CD4-positive, alpha-beta T cell treated with Interleukin-21 for 1 hour (primary cell): ENCODE results near the gene WDR20.
"Not testable (repeated sequence)": the region's sequence is repeated elsewhere in the genome, so short reads cannot be mapped to it uniquely, and the experiment has no call there.

Experiments used
- DNase-seq: peaks from one replicate; pipeline ENCODE4 v3.0.0-alpha.2; 2020

Gene WDR20

GRCh38 chr14:102172721-102173120 lies 33.0 kb downstream of the WDR20 start:
- not testable (repeated sequence) for DNase-seq

- no peak for DNase-seq
These were observed 37.5 kb downstream of the WDR20 start for GRCh38 chr14:102177161-102177560.

- no peak for DNase-seq
These were observed 39.1 kb downstream of the WDR20 start for GRCh38 chr14:102178806-102179205.

- no peak for DNase-seq
These were observed 40.7 kb downstream of the WDR20 start for GRCh38 chr14:102180248-102180998.

- DNase-seq, result no peak
These were observed 41.5 kb downstream of the WDR20 start for GRCh38 chr14:102181187-102181586.

GRCh38 chr14:102182190-102182589 lies 42.5 kb downstream of the WDR20 start:
- no peak for DNase-seq

GRCh38 chr14:102182936-102183619 lies 43.4 kb downstream of the WDR20 start:
- no peak for DNase-seq

GRCh38 chr14:102183886-102184285 lies 44.2 kb downstream of the WDR20 start:
- DNase-seq, result no peak

GRCh38 chr14:102184316-102185035 lies 44.8 kb downstream of the WDR20 start:
- no peak for DNase-seq

GRCh38 chr14:102185360-102185759 lies 45.7 kb downstream of the WDR20 start:
- no peak for DNase-seq

- DNase-seq, result no peak
These were observed 47.3 kb downstream of the WDR20 start for GRCh38 chr14:102187044-102187443.

GRCh38 chr14:102187568-102188001 lies 47.9 kb downstream of the WDR20 start:
- DNase-seq, result no peak

- no peak for DNase-seq
These were observed 48.5 kb downstream of the WDR20 start for GRCh38 chr14:102188187-102188586.

- DNase-seq, result no peak
These were observed 50.2 kb downstream of the WDR20 start for GRCh38 chr14:102189874-102190273.

GRCh38 chr14:102192840-102193502 lies 53.3 kb downstream of the WDR20 start:
- DNase-seq, result no peak

GRCh38 chr14:102194856-102195255 lies 55.2 kb downstream of the WDR20 start:
- DNase-seq, result no peak

- no peak for DNase-seq
These were observed 55.7 kb downstream of the WDR20 start for GRCh38 chr14:102195446-102195845.

GRCh38 chr14:102196039-102196901 lies 56.6 kb downstream of the WDR20 start:
- DNase-seq, result no peak

- DNase-seq, result no peak
These were observed 57.2 kb downstream of the WDR20 start for GRCh38 chr14:102196902-102197230.

GRCh38 chr14:102197317-102197853 lies 57.7 kb downstream of the WDR20 start:
- no peak for DNase-seq

- peak; percentile 14 for DNase-seq
These were observed 61.1 kb downstream of the WDR20 start for GRCh38 chr14:102200690-102201352.

GRCh38 chr14:102201353-102201738 lies 61.6 kb downstream of the WDR20 start:
- DNase-seq, result no peak
